Hematopoietic multipotent progenitor cell (in vitro differentiated cells): ENCODE data around the gene CDV3. TPM values are rescaled to one million over a fixed set of nuclear protein-coding genes. Genes with fewer than 3 reads are reported as not detected.

Source experiments
- DNase-seq, 3 donors: peaks; one replicate each; pipeline ENCODE4 v3.0.0-alpha.2; 2011 to 2015; ENCODE audit warnings: low read depth in 2 of 3, low spot score in 2 of 3
- small RNA-seq: library from RNA; depleted of rRNA; stranded (forward); fragments of <200 nt; gene quantifications from one replicate; pipeline ENCODE3, GENCODE V24; 2012
- total RNA-seq: library from RNA; depleted of rRNA; stranded (reverse); fragments of >200 nt; gene quantifications from one replicate; pipeline ENCODE4 v1.2.3, GENCODE V29; 2012

The CDV3 gene
- total RNA-seq, 1 donor: 38.5 TPM

DNA sequence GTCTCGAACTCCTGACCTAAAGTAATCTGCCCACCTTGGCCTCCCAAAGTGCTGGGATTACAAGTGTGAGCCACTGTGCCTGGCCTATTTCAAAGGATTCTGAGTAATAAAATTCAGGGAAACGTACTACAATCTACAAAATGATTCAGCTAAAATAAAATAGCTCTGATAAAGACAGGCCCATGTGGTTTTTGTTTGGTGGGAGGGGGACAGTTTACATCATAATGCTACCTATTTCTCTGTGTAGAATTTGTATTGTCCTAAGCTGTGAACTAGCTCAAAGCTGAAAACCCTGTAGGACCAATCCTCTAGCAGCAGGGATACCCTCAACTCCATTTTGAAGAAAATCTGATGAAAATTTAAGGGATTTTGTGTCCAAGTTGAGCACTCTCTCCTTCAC lies 25.8 kb downstream of the CDV3 start:
- no peak for DNase-seq

DNA sequence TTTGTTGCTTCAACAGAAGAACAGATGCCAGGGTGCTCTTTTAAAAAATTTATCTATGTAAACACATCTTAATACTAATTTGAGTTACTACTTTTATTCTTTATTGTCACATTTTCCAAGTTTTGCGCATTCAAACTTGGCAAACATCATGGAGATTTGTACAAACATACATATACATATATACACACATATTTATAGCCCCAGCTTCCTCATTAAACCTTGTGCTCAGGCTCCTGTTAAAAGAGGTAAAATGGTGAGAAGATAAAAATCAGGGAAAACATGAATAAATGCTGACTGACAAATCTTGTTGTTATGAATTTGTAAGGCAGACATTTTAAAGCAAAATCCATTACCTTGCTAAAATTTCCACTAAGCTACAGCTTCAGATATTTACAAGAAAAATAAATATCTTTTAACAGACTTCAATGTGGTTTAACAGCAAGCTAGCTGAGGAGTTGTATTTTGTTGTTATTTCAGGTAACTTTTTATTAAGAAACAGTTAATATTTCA lies 27.1 kb downstream of the CDV3 start:
- no peak for DNase-seq

- no peak for DNase-seq
Observed at GRCh38 chr3:133606342-133606741, 32.9 kb downstream of the CDV3 start.

DNA sequence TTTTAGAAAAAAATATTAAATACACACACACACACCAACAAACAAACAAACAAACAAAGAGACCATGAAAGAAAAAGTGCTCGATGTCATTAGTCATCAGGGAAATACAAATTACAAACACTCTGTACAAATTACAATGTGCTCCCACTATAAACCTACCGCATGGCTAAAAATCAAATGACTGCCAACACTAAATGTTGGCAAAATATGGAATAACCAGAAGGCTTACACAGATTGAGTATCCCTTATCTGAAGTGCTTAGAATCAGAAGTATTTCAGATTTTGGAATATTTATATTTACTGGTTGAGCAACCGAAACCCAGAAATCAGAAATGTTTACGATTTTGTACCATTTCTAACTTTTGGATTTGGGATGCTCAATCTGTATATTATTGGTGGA lies 33.4 kb downstream of the CDV3 start:
- no peak for DNase-seq

GRCh38 chr3:133607816-133608215 lies 34.3 kb downstream of the CDV3 start:
- DNase-seq: no peak

DNA sequence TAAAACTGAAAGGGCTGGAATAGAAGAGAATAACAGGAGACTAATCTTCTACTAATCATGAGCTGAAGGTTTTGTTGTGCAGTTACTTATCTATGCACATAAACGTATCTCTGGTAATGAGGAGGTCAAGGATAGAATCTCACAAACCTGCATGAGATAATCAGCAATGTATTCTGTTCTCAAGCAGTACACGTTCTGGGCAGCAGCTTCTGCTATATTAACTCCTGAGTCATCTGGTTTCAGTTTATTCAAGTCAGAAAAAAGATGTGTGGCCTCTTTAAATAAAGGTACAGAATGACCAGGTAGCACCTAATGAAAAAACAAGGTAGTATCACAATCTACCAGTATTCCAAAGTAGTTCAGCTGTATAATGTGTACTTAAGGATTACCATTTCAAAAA lies 34.9 kb downstream of the CDV3 start:
- DNase-seq: no peak

GRCh38 chr3:133610031-133610430 lies 36.5 kb downstream of the CDV3 start:
- no peak for DNase-seq

- DNase-seq: no peak
Observed at GRCh38 chr3:133611534-133611933, 38.0 kb downstream of the CDV3 start.

GRCh38 chr3:133620066-133620784 lies 46.7 kb downstream of the CDV3 start:
- DNase-seq: no peak

DNA sequence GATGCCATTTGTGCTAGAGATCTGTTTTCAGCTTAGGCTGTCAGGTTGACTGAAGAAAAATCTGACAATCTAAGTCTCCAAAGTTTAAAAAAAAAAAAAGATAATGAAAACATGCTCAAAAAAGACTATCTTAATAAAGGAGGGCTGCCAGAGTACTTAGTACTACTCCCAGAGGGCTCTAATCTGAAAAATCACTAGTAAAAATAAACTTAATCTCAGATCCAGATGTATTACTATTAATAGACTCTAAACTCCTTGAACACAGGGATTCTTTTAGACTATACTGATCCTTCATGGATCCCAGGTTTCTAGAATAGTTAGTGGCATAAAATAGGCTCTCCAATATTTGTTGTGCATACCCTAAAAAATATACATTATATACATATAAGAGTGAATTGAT lies 54.3 kb downstream of the CDV3 start:
- no peak for DNase-seq

DNA sequence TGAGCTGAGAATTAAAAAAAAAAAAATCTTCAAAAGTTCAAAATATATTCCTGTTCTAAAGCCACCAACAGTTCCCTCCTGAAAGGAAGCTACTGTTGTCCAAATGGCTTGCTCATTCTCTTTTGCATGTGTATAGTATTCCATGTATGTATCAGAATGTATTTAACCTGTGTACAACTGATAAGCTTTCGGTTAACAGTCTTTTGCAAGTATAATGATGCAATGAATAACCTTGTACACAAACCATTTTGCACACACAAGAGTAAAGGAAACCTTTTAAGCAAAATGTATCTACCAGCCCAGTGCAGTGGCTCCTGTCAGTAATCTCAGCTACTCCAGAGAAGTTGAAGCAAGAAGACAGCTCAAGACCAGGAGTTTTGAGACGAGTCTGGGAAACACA lies 55.7 kb downstream of the CDV3 start:
- DNase-seq: no peak

DNA sequence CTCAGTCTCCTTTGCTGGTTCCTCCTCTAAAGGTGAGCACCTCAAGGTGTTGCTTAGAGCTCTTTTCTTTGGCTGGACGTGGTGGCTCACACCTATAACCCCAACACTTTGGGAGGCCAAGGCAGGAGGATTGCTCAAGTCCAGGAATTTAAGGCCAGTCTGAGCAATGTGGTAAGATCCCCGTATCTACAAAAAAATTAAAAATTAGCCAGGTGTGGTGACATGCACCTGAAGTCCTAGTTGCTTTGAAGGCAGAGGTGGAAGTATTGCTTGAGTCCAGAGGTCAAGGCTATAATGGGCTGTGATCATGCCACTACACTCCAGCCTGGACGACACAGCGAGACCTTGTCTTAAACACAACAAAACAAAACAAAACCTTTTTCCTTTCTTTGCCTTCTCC lies 60.0 kb downstream of the CDV3 start:
- DNase-seq: no peak

Small RNA genes lying within 50 kb of the gene (small RNA-seq; reads per million reads assigned to genes)
- gene AC022296.2: not detected
- gene RF00438: not detected

Other genes with a start within 250 kb of the CDV3 start
- gene BFSP2, start 173.6 kb upstream of the CDV3 start, total RNA-seq: 0.27 TPM
- gene TOPBP1, start 88.3 kb downstream of the CDV3 start, total RNA-seq: 25.0 TPM
- gene TF, start 172.7 kb downstream of the CDV3 start, total RNA-seq: under 0.01 TPM
- gene SRPRB, start 232.1 kb downstream of the CDV3 start, total RNA-seq: 39.3 TPM